A673 (cell line): Measurements from ENCODE around the gene NOSTRIN.

Experiments used
- EZH2 ChIP-seq: fragments of 200-600 bp; sonication (generic); IDR thresholded peaks from 2 replicates; pipeline ENCODE4 v1.6.1; 2017; ENCODE audit warnings: borderline replicate concordance, low read depth, mild to moderate bottlenecking, mixed read lengths, antibody characterized with exemption, low read length; ENCODE audit not compliant: poor library complexity, severe bottlenecking
- TF ChIP-seq, protein P1 (sequence below): fragments of 300-800, 200-600 bp; sonication (generic); conservative IDR thresholded peaks from 2 replicates; pipeline ENCODE4 v1.5.1; 2017; ENCODE audit warnings: low read depth, mild to moderate bottlenecking, antibody characterized with exemption, low read length, moderate library complexity, mixed read lengths

DNA sequence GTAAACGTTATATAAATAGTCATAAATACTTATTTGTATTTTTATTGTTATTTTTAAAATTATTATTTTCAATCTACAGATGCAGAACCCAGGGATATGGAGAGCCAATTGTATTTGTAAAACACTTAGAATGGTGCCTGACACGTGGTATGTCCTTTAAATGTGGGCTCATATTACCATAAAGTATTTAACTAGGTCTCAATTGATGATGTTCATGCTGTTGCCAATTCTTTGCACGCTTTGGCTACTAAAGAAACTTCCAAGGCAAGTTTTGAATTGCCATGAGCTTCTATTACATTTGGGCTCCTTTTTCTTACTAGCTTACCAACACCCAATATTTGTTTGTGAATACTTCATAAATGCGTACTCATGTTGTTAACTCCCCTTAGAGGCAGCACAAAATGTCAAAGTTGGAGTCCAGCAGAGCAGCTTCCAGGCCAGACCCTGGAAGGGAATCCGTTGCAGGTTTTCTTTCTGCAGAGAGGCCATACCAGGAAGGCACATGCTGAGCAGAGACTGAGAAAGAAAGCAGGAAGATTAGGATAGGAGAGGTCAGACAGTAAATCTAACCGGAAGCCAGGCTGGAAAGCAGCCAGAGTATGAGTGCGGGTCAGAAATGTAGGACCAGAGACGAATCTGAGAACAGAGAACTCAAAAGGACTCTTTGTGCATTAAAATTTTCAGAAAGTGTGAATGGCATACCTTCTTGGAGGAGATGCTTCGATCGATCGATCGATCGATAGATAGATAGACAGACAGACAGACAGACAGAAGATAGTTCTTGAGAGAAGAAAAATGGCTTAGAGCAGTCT lies 4.2 kb upstream of the NOSTRIN start:
- TF ChIP-seq, protein P1, sequence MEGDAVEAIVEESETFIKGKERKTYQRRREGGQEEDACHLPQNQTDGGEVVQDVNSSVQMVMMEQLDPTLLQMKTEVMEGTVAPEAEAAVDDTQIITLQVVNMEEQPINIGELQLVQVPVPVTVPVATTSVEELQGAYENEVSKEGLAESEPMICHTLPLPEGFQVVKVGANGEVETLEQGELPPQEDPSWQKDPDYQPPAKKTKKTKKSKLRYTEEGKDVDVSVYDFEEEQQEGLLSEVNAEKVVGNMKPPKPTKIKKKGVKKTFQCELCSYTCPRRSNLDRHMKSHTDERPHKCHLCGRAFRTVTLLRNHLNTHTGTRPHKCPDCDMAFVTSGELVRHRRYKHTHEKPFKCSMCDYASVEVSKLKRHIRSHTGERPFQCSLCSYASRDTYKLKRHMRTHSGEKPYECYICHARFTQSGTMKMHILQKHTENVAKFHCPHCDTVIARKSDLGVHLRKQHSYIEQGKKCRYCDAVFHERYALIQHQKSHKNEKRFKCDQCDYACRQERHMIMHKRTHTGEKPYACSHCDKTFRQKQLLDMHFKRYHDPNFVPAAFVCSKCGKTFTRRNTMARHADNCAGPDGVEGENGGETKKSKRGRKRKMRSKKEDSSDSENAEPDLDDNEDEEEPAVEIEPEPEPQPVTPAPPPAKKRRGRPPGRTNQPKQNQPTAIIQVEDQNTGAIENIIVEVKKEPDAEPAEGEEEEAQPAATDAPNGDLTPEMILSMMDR: no peak
- TF ChIP-seq EZH2: no peak
